GM23338 (cell line): ENCODE data around the gene GDPD5. TPM values are rescaled to one million over a fixed set of nuclear protein-coding genes. Genes with fewer than 3 reads are reported as not detected.

Experiments used
- ATAC-seq: fragments of 200-7000 bp; cut with Tn5 transposase; 3 replicates; pipeline ENCODE4 v1.9.1; 2020
- DNase-seq: peaks from one replicate; pipeline ENCODE4 v3.0.0-alpha.2; 2015; ENCODE audit warnings: low spot score
- H2AFZ ChIP-seq: fragments of 200-600 bp; sonication (generic); 2 replicates; pipeline ENCODE4 v1.8.0; 2016; ENCODE audit warnings: antibody characterized with exemption, mild to moderate bottlenecking, moderate library complexity
- H3F3A ChIP-seq: fragments of 200-600 bp; sonication (generic); replicated peaks from 2 replicates; pipeline ENCODE4 v1.8.0; 2017; ENCODE audit warnings: antibody characterized with exemption, mixed run types, low read depth
- H3K27ac ChIP-seq: fragments of 200-600 bp; sonication (generic); 2 replicates; pipeline ENCODE4 v1.6.1; 2016; ENCODE audit warnings: low read depth
- H3K27me3 ChIP-seq: fragments of 200-600 bp; sonication (generic); 2 replicates; pipeline ENCODE4 v1.8.0; 2016; ENCODE audit warnings: mild to moderate bottlenecking, mixed run types, moderate library complexity; ENCODE audit not compliant: insufficient read depth
- H3K36me3 ChIP-seq: fragments of 200-600 bp; sonication (generic); 2 replicates; pipeline ENCODE4 v1.8.0; 2016; ENCODE audit warnings: mild to moderate bottlenecking; ENCODE audit not compliant: insufficient read depth
- H3K4me1 ChIP-seq: fragments of 200-600 bp; sonication (generic); 2 replicates; pipeline ENCODE4 v1.8.0; 2016; ENCODE audit warnings: mild to moderate bottlenecking, moderate library complexity; ENCODE audit not compliant: insufficient read depth
- H3K4me2 ChIP-seq: fragments of 200-600 bp; sonication (generic); 2 replicates; pipeline ENCODE4 v1.7.1; 2017; ENCODE audit warnings: mixed run types
- H3K4me3 ChIP-seq: fragments of 200-600 bp; sonication (generic); 2 replicates; pipeline ENCODE4 v1.6.1; 2016; ENCODE audit warnings: mixed run types
- H3K79me2 ChIP-seq: fragments of 200-600 bp; sonication (generic); replicated peaks from 2 replicates; pipeline ENCODE4 v1.8.0; 2017; ENCODE audit warnings: mild to moderate bottlenecking; ENCODE audit not compliant: insufficient read depth
- H3K9me2 ChIP-seq: fragments of 200-600 bp; sonication (generic); 2 replicates; pipeline ENCODE4 v1.8.0; 2017; ENCODE audit not compliant: insufficient read depth
- H4K20me1 ChIP-seq: fragments of 200-600 bp; sonication (generic); replicated peaks from 2 replicates; pipeline ENCODE4 v1.8.0; 2017; ENCODE audit warnings: mild to moderate bottlenecking; ENCODE audit not compliant: insufficient read depth
- H3K27ac Mint-ChIP-seq: 2 replicates; pipeline ENCODE4 v1.8.0; 2020; ENCODE audit warnings: inconsistent platforms, mild to moderate bottlenecking, moderate library complexity, mixed read lengths
- H3K27me3 Mint-ChIP-seq: 3 replicates; pipeline ENCODE4 v1.8.0; 2022; ENCODE audit warnings: low read depth, mild to moderate bottlenecking, moderate library complexity, mixed read lengths, inconsistent platforms; ENCODE audit not compliant: insufficient read depth, poor library complexity
- H3K36me3 Mint-ChIP-seq: 3 replicates; pipeline ENCODE4 v1.8.0; 2021; ENCODE audit warnings: low read depth, mild to moderate bottlenecking, inconsistent platforms, moderate library complexity, mixed read lengths
- H3K4me1 Mint-ChIP-seq: 3 replicates; pipeline ENCODE4 v1.8.0; 2020; ENCODE audit warnings: mild to moderate bottlenecking, inconsistent platforms, mixed read lengths
- H3K4me3 Mint-ChIP-seq: 3 replicates; pipeline ENCODE4 v1.8.0; 2021; ENCODE audit warnings: moderate library complexity, mild to moderate bottlenecking, inconsistent platforms, mixed read lengths
- H3K9me3 Mint-ChIP-seq: 3 replicates; pipeline ENCODE4 v1.8.0; 2020; ENCODE audit warnings: moderate library complexity, mild to moderate bottlenecking, inconsistent platforms, mixed read lengths
- CREB1 ChIP-seq: fragments of 250-450 bp; sonication (Bioruptor Pico); IDR thresholded peaks from 2 replicates; pipeline ENCODE4 v1.5.0; 2020; ENCODE audit warnings: low read depth, mild to moderate bottlenecking, moderate library complexity
- CTCF ChIP-seq, 2 experiments: fragments of 200-600 bp in 1 of 2; sonication (generic) in 1 of 2; conservative IDR thresholded peaks; 2 replicates each; pipeline versions ENCODE4 v1.5.1 to v1.6.1; 2016 to 2017; ENCODE audit warnings: antibody characterized with exemption in 2 of 2, low read depth in 2 of 2, mild to moderate bottlenecking in 2 of 2, moderate library complexity in 1 of 2
- ETS1 ChIP-seq: IDR thresholded peaks from 2 replicates; pipeline ENCODE4 v1.6.1; 2016; ENCODE audit warnings: antibody characterized with exemption
- EZH2 ChIP-seq: fragments of 200-600 bp; sonication (generic); IDR thresholded peaks from one replicate; pipeline ENCODE4 v1.8.0; 2017; ENCODE audit warnings: antibody characterized with exemption, mild to moderate bottlenecking, low read depth; ENCODE audit not compliant: unreplicated experiment
- EZH2phosphoT487 ChIP-seq: fragments of 200-600 bp; sonication (generic); IDR thresholded peaks from one replicate; pipeline ENCODE4 v1.8.1; 2018; ENCODE audit warnings: antibody characterized with exemption; ENCODE audit not compliant: unreplicated experiment
- JUNB ChIP-seq: IDR thresholded peaks from one replicate; pipeline ENCODE4 v1.6.1; 2016; ENCODE audit warnings: antibody characterized with exemption; ENCODE audit not compliant: unreplicated experiment
- NANOG ChIP-seq: IDR thresholded peaks from 2 replicates; pipeline ENCODE4 v1.6.1; 2016; ENCODE audit warnings: antibody characterized with exemption, borderline replicate concordance
- POLR2AphosphoS5 ChIP-seq: IDR thresholded peaks from 2 replicates; pipeline ENCODE4 v1.6.1; 2016; ENCODE audit warnings: antibody characterized with exemption, low read depth
- polyA plus RNA-seq: library from polyadenylated mRNA; unstranded; fragments of >200 nt; fragmentation: Nextera tagmentation; extraction: Ambion mirVana; gene quantifications from 2 replicates; pipeline ENCODE4 v1.2.1, GENCODE V29; 2016
- total RNA-seq: library from RNA; depleted of rRNA; stranded (reverse); fragments of >200 nt; shearing (Covaris generic); gene quantifications from 2 replicates; pipeline ENCODE4 v1.2.3, GENCODE V29; 2014
- TF ChIP-seq, protein P1 (sequence below): IDR thresholded peaks from one replicate; pipeline ENCODE4 v1.6.1; 2018; ENCODE audit warnings: antibody characterized with exemption; ENCODE audit not compliant: unreplicated experiment

GDPD5 gene
- total and polyA plus RNA-seq, 2 experiments from 2014 or later, result 1.6 to 4.9 TPM

GRCh38 chr11:75570559-75571139 is 44.9 kb upstream of the GDPD5 start (continued):
- TF ChIP-seq, protein P1, sequence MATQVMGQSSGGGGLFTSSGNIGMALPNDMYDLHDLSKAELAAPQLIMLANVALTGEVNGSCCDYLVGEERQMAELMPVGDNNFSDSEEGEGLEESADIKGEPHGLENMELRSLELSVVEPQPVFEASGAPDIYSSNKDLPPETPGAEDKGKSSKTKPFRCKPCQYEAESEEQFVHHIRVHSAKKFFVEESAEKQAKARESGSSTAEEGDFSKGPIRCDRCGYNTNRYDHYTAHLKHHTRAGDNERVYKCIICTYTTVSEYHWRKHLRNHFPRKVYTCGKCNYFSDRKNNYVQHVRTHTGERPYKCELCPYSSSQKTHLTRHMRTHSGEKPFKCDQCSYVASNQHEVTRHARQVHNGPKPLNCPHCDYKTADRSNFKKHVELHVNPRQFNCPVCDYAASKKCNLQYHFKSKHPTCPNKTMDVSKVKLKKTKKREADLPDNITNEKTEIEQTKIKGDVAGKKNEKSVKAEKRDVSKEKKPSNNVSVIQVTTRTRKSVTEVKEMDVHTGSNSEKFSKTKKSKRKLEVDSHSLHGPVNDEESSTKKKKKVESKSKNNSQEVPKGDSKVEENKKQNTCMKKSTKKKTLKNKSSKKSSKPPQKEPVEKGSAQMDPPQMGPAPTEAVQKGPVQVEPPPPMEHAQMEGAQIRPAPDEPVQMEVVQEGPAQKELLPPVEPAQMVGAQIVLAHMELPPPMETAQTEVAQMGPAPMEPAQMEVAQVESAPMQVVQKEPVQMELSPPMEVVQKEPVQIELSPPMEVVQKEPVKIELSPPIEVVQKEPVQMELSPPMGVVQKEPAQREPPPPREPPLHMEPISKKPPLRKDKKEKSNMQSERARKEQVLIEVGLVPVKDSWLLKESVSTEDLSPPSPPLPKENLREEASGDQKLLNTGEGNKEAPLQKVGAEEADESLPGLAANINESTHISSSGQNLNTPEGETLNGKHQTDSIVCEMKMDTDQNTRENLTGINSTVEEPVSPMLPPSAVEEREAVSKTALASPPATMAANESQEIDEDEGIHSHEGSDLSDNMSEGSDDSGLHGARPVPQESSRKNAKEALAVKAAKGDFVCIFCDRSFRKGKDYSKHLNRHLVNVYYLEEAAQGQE, result no peak

DNA sequence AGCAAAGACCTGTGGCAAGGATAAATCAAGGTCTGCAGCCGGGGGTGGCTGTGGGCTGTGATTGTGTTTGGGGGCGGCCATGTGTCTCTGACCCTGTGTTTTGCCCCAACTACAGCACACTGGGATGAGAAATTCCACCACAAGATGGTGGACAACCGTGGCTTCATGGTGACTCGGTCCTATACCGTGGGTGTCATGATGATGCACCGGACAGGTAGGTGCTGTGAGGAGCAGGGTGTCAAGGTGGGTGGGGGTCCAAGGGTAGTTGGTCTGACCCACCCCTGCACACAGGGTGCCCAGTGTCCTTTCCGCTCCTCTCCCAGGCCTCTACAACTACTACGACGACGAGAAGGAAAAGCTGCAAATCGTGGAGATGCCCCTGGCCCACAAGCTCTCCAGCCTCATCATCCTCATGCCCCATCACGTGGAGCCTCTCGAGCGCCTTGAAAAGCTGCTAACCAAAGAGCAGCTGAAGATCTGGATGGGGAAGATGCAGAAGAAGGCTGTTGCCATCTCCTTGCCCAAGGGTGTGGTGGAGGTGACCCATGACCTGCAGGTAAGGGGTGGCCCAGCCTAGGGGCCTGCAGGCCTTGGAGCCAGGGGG is 43.0 kb upstream of the GDPD5 start:
- Mint-ChIP-seq H3K27me3 (peaks cover 18% of the 10 kb centered on the region), H3K4me3 (no peak overlapping the region), H3K27ac (peak overlapping the region; percentile 52; the same call in 1 of the 2 replicates), H3K4me1 (peaks cover 23% of the 10 kb centered on the region), H3K36me3 (peaks cover 90% of the 10 kb centered on the region), H3K9me3 (no peaks in the 10 kb centered on the region)
- Histone ChIP-seq H3F3A (peaks cover 23% of the 10 kb centered on the region; the same call in 1 of the 2 replicates), H3K4me2 (no peak overlapping the region), H3K27me3 (no peaks in the 10 kb centered on the region), H3K4me1 (peaks cover 21% of the 10 kb centered on the region), H3K4me3 (no peak overlapping the region), H3K27ac (no peak overlapping the region), H3K79me2 (peaks cover 44% of the 10 kb centered on the region), H3K36me3 (peaks cover 60% of the 10 kb centered on the region), H3K9me2 (no peaks in the 10 kb centered on the region), H4K20me1 (peaks cover 40% of the 10 kb centered on the region), H2AFZ (no peak overlapping the region)
- ATAC-seq (no peak), DNase-seq (no peak)
- TF ChIP-seq JUNB (no peak), CTCF (conservative IDR thresholded peaks at IDR 0.05; ENCODE audit: low read depth in 2 of 2) (no peak), CREB1 (CRISPR knock-in tag) (no peak), EZH2phosphoT487 (no peak), ETS1 (no peak), EZH2 (no peak), NANOG (no peak), POLR2AphosphoS5 (no peak)
- TF ChIP-seq, protein P1, result no peak
